AML-193 (cell line): Measurements from ENCODE around the gene INSR.

Source experiments
- DNase-seq, 2 experiments: peaks; one replicate each; lab custom pipeline; 2025; lab: John Stamatoyannopoulos, UW

INSR gene

GRCh38 chr19:7140137-7140536 is 154.1 kb downstream of the INSR start:
- no peak for DNase-seq

GRCh38 chr19:7139095-7139494 is 155.1 kb downstream of the INSR start:
- no peak for DNase-seq

- no peak for DNase-seq
Observed at GRCh38 chr19:7138402-7138801, 155.8 kb downstream of the INSR start.

GRCh38 chr19:7137120-7137519 is 157.1 kb downstream of the INSR start:
- no peak for DNase-seq

GRCh38 chr19:7132054-7132453 is 162.2 kb downstream of the INSR start:
- DNase-seq: no peak

GRCh38 chr19:7130043-7130442 is 164.2 kb downstream of the INSR start:
- DNase-seq: no peak

- no peak for DNase-seq
Observed at GRCh38 chr19:7126132-7126531, 168.1 kb downstream of the INSR start.

- DNase-seq: no peak
Observed at GRCh38 chr19:7125221-7125620, 169.0 kb downstream of the INSR start.

GRCh38 chr19:7124782-7125181 is 169.4 kb downstream of the INSR start:
- DNase-seq: no peak

GRCh38 chr19:7122701-7123100 is 171.5 kb downstream of the INSR start:
- no peak for DNase-seq

GRCh38 chr19:7120499-7120898 is 173.7 kb downstream of the INSR start:
- no peak for DNase-seq

- DNase-seq: no peak
Observed at GRCh38 chr19:7119582-7119981, 174.6 kb downstream of the INSR start.

GRCh38 chr19:7117248-7117647 is 177.0 kb downstream of the INSR start:
- no peak for DNase-seq

GRCh38 chr19:7115721-7116120 is 178.5 kb downstream of the INSR start:
- no peak for DNase-seq

GRCh38 chr19:7113233-7113632 is 181.0 kb downstream of the INSR start:
- no peak for DNase-seq

GRCh38 chr19:7112675-7113074 is 181.5 kb downstream of the INSR start:
- no peak for DNase-seq

- no peak for DNase-seq
Observed at GRCh38 chr19:7109678-7110289, 184.4 kb downstream of the INSR start.

- no peak for DNase-seq
Observed at GRCh38 chr19:7106711-7107657, 187.2 kb downstream of the INSR start.

GRCh38 chr19:7104747-7105447 is 189.3 kb downstream of the INSR start:
- DNase-seq: no peak

GRCh38 chr19:7101498-7102253 is 192.5 kb downstream of the INSR start:
- no peak for DNase-seq

GRCh38 chr19:7099597-7099921 is 194.7 kb downstream of the INSR start:
- no peak for DNase-seq
